A673 (cell line): ENCODE results near the gene PGA3. TPM values are rescaled to one million over a fixed set of nuclear protein-coding genes. Genes with fewer than 3 reads are reported as not detected.

ENCODE experiments used
- BruUV-seq: library from RNA; stranded (reverse); fragments of 400-500 nt; replicated peaks from 2 replicates; lab custom pipeline; 2021; lab: Mats Ljungman, UMichigan
- CTCF ChIA-PET: fragments of 300-600 bp; sonication (Branson Sonifier 250); formaldehyde crosslinking; loops from one replicate; lab custom pipeline; 2022; ENCODE audit warnings: antibody characterized with exemption; lab: Charles Lee
- POLR2A ChIA-PET: fragments of 300-600 bp; sonication (Branson Sonifier 250); formaldehyde crosslinking; loops from one replicate; lab custom pipeline; 2022; ENCODE audit warnings: antibody characterized with exemption; ENCODE audit not compliant: low non-redundant PET; lab: Charles Lee
- DNase-seq: peaks from one replicate; pipeline ENCODE4 v3.0.0-alpha.2; 2015; ENCODE audit warnings: low spot score
- H3K27ac ChIP-seq: fragments of 200-600 bp; sonication (generic); 2 replicates; pipeline ENCODE4 v1.5.1; 2016; ENCODE audit warnings: mixed run types, low read depth, mild to moderate bottlenecking, mixed read lengths, antibody characterized with exemption, low read length; ENCODE audit not compliant: poor library complexity, severe bottlenecking
- H3K27me3 ChIP-seq: fragments of 200-600 bp; sonication (generic); replicated peaks from 2 replicates; pipeline ENCODE4 v1.6.1; 2017; ENCODE audit warnings: mixed run types, low read depth, mild to moderate bottlenecking, mixed read lengths, antibody characterized with exemption, low read length; ENCODE audit not compliant: insufficient read depth, poor library complexity
- H3K36me3 ChIP-seq: fragments of 200-600 bp; sonication (generic); 2 replicates; pipeline ENCODE4 v1.6.1; 2016; ENCODE audit warnings: mixed run types, mild to moderate bottlenecking, mixed read lengths, antibody characterized with exemption, low read length; ENCODE audit not compliant: insufficient read depth, poor library complexity, severe bottlenecking
- H3K4me1 ChIP-seq: fragments of 200-600 bp; sonication (generic); 2 replicates; pipeline ENCODE4 v1.6.1; 2017; ENCODE audit warnings: mixed run types, mild to moderate bottlenecking, mixed read lengths, antibody characterized with exemption, low read length; ENCODE audit not compliant: insufficient read depth, poor library complexity, severe bottlenecking
- H3K4me3 ChIP-seq: fragments of 200-600 bp; sonication (generic); 2 replicates; pipeline ENCODE4 v1.5.1; 2016; ENCODE audit warnings: low read depth, mixed run types, mild to moderate bottlenecking, mixed read lengths, low read length; ENCODE audit not compliant: poor library complexity, severe bottlenecking
- H3K9me3 ChIP-seq: fragments of 200-600 bp; sonication (generic); 2 replicates; pipeline ENCODE4 v1.6.1; 2016; ENCODE audit warnings: mixed run types, low read depth, mild to moderate bottlenecking, mixed read lengths, antibody characterized with exemption, low read length; ENCODE audit not compliant: poor library complexity, severe bottlenecking
- CTCF ChIP-seq: fragments of 300-800, 200-600 bp; sonication (generic); conservative IDR thresholded peaks from 2 replicates; pipeline ENCODE4 v1.5.1; 2017; ENCODE audit warnings: low read depth, mild to moderate bottlenecking, antibody characterized with exemption, low read length, moderate library complexity, mixed read lengths
- EZH2 ChIP-seq: fragments of 200-600 bp; sonication (generic); IDR thresholded peaks from 2 replicates; pipeline ENCODE4 v1.6.1; 2017; ENCODE audit warnings: borderline replicate concordance, low read depth, mild to moderate bottlenecking, mixed read lengths, antibody characterized with exemption, low read length; ENCODE audit not compliant: poor library complexity, severe bottlenecking
- intact Hi-C: fragments of 100-400 bp; cut with micrococcal nuclease; formaldehyde crosslinking; loops from one replicate; pipeline ENCODE4 v1.10.0; 2022; ENCODE audit not compliant: unreplicated experiment
- total RNA-seq: library from RNA; stranded (reverse); gene quantifications from 2 replicates; pipeline ENCODE4 v1.2.3, GENCODE V29; 2021

PGA3 gene
- total RNA-seq, 1 experiment from 2014 or later = not detected

GRCh38 chr11:61155312-61155711, 48.0 kb upstream of the PGA3 start:
- no peaks in the 10 kb centered on the region for H3K27me3 ChIP-seq
- BruUV-seq = no TSS peak
- H3K36me3 ChIP-seq = peaks cover 10% of the 10 kb centered on the region
- no peak overlapping the region for H3K4me3 ChIP-seq
- H3K4me1 ChIP-seq = no peaks in the 10 kb centered on the region
- ChIA-PET POLR2A (no interaction called here), CTCF (no interaction called here)
- no peak overlapping the region for H3K27ac ChIP-seq
- intact Hi-C loops = no loop called here
- TF ChIP-seq CTCF = no peak
- TF ChIP-seq EZH2 = no peak
- H3K9me3 ChIP-seq = peaks cover 25% of the 10 kb centered on the region
- no peak for DNase-seq

- intact Hi-C loops = no loop called here
- H3K27me3 ChIP-seq = no peaks in the 10 kb centered on the region
- peaks cover 10% of the 10 kb centered on the region for H3K36me3 ChIP-seq
- ChIA-PET POLR2A (no interaction called here), CTCF (no interaction called here)
- BruUV-seq = no TSS peak
- peaks cover 25% of the 10 kb centered on the region for H3K9me3 ChIP-seq
- H3K27ac ChIP-seq = no peak overlapping the region
- TF ChIP-seq CTCF = no peak
- TF ChIP-seq EZH2 = no peak
- no peak overlapping the region for H3K4me3 ChIP-seq
- DNase-seq = no peak
- H3K4me1 ChIP-seq = no peaks in the 10 kb centered on the region
Observed at GRCh38 chr11:61155741-61156140, 47.6 kb upstream of the PGA3 start.

GRCh38 chr11:61157743-61158142, 45.6 kb upstream of the PGA3 start:
- no peak for DNase-seq
- H3K4me1 ChIP-seq = no peaks in the 10 kb centered on the region
- intact Hi-C loops = no loop called here
- TF ChIP-seq EZH2 (no peak), CTCF (no peak)
- BruUV-seq = no TSS peak
- peaks cover 25% of the 10 kb centered on the region for H3K9me3 ChIP-seq
- ChIA-PET POLR2A (no interaction called here), CTCF (no interaction called here)
- no peak overlapping the region for H3K4me3 ChIP-seq
- no peaks in the 10 kb centered on the region for H3K27me3 ChIP-seq
- H3K36me3 ChIP-seq = peaks cover 10% of the 10 kb centered on the region
- no peak overlapping the region for H3K27ac ChIP-seq
